Muscle of leg (tissue), 11 donors: ENCODE measurements around the gene SOAT2. TPM values are rescaled to one million over a fixed set of nuclear protein-coding genes. Genes with fewer than 3 reads are reported as not detected.

Source experiments
- DNase-seq: peaks from one replicate; pipeline ENCODE4 v3.0.0; 2013
- H3K27ac ChIP-seq: one replicate; pipeline ENCODE4 v1.5.1; 2013; ENCODE audit warnings: mild to moderate bottlenecking, low read length, control low read depth
- H3K27me3 ChIP-seq: one replicate; pipeline ENCODE4 v1.6.1; 2013; ENCODE audit warnings: low read length; ENCODE audit not compliant: control insufficient read depth, insufficient read depth
- H3K36me3 ChIP-seq: one replicate; pipeline ENCODE4 v1.6.1; 2013; ENCODE audit warnings: low read length; ENCODE audit not compliant: control insufficient read depth, insufficient read depth
- H3K4me1 ChIP-seq: one replicate; pipeline ENCODE4 v1.6.1; 2013; ENCODE audit warnings: low read length; ENCODE audit not compliant: control insufficient read depth, insufficient read depth
- H3K4me3 ChIP-seq: one replicate; pipeline ENCODE4 v1.5.1; 2013; ENCODE audit warnings: low read length, control low read depth
- H3K9me3 ChIP-seq: replicated peaks from 2 replicates; pipeline ENCODE4 v1.6.1; 2013; ENCODE audit warnings: low read depth, low read length; ENCODE audit not compliant: control insufficient read depth
- WGBS: methylation state at CpG from one replicate; pipeline ENCODE4 v1.1.5; 2013; ENCODE audit warnings: missing lambda C conversion rate; ENCODE audit not compliant: insufficient coverage; 5-methylcytosine and 5-hydroxymethylcytosine counted together
- polyA plus RNA-seq, 8 donors: library from polyadenylated mRNA; unstranded; fragments of 120-200 nt; gene quantifications; one replicate each; pipeline versions ENCODE4 v1.2.1 to v1.2.3, GENCODE V29; 2013; ENCODE audit warnings: inconsistent platforms in 1 of 8, low replicate concordance in 1 of 8; ENCODE audit not compliant: insufficient read length in 8 of 8, insufficient read depth in 1 of 8
- total RNA-seq: library from RNA; stranded (reverse); fragments of 120-200 nt; gene quantifications from one replicate; pipeline ENCODE4 v1.2.4, GENCODE V29; 2013

The SOAT2 gene
- total and polyA plus RNA-seq, 9 donors: 0.04 to 4.8 (median 0.14) TPM

DNA sequence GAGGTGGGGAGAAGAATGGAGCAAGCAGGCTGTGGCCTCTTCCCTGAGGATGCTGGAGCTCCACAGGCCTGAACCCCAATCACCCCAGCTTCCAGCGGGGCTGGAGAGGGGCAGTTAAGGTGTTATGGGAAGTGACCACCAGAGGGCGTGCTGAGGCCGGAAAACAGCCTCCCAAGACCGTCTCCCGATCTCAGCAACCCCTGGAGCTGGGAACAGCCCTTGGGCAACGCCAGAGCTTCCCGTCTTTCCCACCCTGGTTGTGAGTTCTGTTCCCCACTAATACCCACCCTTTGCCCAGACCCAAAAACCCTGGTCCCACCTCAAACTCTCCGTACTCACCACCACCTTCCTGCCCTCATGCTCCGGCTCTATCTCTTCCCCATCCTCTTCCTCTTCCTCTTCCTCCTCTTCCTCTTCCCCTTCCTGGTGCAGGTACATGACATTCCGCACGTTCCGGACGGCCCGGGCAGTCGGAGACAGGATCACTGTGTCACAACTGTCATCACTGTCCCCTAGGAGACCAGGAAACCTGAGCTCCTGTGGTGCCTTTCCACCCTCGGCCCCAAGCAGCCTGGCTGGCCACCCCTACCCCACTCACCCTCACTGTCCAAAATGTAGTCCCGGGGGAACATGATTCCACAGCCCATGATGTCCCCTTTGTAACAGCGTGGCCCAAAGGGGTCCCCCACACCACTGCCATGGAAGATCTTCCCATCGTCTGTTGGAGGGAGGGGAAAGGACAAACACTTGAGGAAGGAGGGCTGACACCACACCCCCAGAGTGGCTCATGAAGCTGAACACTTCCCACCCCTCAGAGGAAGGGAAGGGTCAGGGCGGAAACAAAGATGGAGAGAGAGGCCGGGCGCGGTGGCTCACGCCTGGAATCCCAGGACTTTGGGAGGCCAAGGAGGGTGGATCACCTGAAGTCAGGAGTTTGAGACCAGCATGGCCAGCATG lies 37.0 kb upstream of the SOAT2 start:
- Histone ChIP-seq H3K9me3 (no peaks in the 10 kb centered on the region), H3K36me3 (peaks cover 79% of the 10 kb centered on the region), H3K27me3 (no peaks in the 10 kb centered on the region), H3K27ac (peak overlapping the region; percentile 80), H3K4me1 (peaks cover 99% of the 10 kb centered on the region), H3K4me3 (no peak overlapping the region)
- DNase-seq: peak; percentile 90
- WGBS: 20% methylated on average over 14 of the region's 24 CpGs

DNA sequence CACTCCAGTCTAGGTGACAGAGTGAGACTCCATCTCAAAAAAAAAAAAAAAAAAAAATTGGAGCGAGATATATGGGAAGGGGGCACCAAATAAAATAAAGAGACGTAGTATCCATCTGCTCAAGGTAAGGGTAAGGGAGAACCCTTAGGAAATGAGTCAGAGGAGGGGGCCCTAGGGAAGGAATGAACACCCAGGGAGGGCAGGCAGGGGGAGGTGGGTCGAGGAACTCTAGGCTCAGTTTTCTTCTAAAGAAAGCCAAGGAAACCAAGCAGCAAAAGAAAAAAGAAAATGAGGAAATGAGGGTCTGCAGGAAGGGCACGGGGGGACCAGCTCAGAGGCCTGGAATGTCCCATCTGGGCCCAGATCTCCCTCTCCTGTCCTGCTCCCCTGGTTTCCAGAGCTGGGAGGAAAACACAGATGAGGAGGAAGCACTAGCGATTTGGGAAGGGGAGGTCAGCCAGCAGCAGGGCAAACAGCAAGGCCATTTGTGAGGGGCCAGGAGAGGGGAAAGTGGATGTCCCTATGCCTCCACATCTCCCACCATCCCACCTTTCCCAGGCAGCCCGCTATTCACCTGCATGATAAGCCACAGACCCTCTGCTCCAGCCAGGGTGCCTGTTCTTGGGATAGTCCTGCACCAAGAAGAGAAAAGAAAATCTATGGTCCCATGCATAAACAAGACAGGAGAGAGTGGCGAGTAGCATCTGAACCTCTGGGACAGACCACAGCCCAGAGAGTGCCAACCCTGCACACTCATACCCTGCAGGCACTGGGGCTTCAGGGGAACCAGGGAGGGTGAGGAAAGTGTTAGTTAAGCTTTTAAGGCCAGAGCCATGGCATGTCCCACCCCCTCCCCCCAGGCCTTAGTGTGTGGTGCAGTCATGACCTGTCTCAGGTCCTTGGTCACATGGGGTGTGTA lies 36.0 kb upstream of the SOAT2 start:
- DNase-seq: peak; percentile 22
- H3K4me3 ChIP-seq: no peak overlapping the region
- no peaks in the 10 kb centered on the region for H3K9me3 ChIP-seq
- peaks cover 73% of the 10 kb centered on the region for H3K36me3 ChIP-seq
- peak overlapping the region; percentile 42 for H3K27ac ChIP-seq
- WGBS: 55% methylated on average over 5 of the region's 7 CpGs
- peaks cover 99% of the 10 kb centered on the region for H3K4me1 ChIP-seq
- H3K27me3 ChIP-seq: no peaks in the 10 kb centered on the region

DNA sequence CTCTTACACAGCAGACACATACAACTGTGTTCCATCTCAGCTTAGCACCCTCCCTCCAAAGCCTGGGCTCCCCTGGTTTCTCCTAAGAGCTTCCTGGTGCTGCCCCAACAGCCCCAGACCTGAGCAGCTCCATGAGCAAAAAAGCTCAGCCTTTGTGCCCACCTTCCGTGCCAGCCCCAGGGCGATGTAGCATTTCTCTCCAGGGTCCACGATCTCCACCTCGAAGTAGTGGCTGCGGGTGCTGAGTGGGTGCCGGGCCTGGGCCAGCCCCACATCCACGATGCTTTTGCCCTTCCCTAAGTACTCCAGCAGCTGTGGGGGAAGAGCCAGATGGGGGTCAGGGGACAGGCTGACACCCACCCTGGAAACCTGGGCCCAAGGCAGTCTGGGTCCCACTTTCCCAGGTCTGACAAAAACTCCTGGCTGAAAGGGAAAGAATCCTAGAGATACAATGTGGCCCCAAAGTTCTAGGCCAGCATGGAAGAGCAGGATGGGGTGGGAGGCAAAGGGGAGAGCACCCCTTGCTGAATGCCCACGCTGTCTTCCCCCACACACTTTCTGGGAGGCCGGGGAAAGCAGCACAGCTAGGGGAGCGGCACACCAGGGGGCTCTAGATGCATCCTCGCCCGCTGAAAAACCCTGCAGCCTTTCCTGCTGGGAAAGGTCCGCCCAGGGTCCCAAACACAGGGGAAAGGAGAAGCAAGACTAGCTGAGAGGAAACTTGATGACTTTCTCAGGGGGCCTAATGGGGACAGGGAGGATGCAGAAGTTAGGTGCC lies 35.1 kb upstream of the SOAT2 start:
- peak overlapping the region; percentile 74 for H3K27ac ChIP-seq
- no peak overlapping the region for H3K4me3 ChIP-seq
- no peaks in the 10 kb centered on the region for H3K27me3 ChIP-seq
- 87% methylated on average over 6 of the region's 13 CpGs for WGBS
- H3K36me3 ChIP-seq: peaks cover 70% of the 10 kb centered on the region
- peaks cover 98% of the 10 kb centered on the region for H3K4me1 ChIP-seq
- DNase-seq: peak; percentile 15
- no peaks in the 10 kb centered on the region for H3K9me3 ChIP-seq

DNA sequence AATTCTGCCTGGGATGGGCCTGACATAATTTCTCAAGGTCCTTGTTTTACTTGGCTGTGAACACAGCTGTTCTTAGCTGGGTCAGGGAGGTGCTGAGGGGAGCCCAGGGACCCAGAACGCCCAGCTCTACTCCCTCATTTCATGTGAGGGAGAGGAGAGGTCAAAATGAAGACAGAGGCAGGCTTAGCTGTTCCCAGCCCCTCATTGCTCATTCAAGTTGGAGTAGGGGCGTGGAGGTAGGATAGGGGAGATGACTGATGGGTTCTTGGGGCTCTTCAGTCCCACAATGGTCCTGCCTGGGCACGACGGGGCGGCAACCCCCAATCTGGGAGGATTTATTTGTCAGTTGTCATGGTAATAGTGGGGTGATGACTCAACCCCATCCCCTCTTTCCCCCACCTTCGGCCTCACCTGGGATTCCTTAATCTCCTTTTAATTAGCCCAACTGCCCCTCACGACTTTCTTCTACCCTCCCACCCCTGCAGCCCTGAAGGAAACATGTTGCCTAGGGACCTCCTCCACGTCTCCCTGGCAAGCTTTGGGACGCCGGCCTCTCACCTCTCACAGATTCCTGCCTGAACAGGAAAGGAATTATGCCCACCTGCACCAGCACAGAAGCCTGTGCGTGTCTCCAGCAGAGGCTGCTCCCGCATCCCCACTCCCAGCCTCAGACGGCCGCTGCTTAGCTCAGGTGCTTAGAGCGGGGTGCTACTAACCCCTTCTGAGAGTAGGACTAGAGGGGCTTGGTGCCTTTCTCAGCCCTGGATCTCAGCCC lies 34.3 kb upstream of the SOAT2 start:
- WGBS: 13% methylated on average over 4 of the region's 15 CpGs
- Histone ChIP-seq H3K4me3 (no peak overlapping the region), H3K4me1 (peaks cover 96% of the 10 kb centered on the region), H3K36me3 (peaks cover 69% of the 10 kb centered on the region), H3K27ac (peak overlapping the region; percentile 74), H3K27me3 (no peaks in the 10 kb centered on the region), H3K9me3 (no peaks in the 10 kb centered on the region)
- peak; percentile 48 for DNase-seq

GRCh38 chr12:53069621-53070410 lies 33.5 kb upstream of the SOAT2 start:
- peaks cover 94% of the 10 kb centered on the region for H3K4me1 ChIP-seq
- H3K36me3 ChIP-seq: peaks cover 69% of the 10 kb centered on the region
- WGBS: 33% methylated on average over 4 of the region's 12 CpGs
- H3K27me3 ChIP-seq: no peaks in the 10 kb centered on the region
- peak; percentile 93 for DNase-seq
- no peaks in the 10 kb centered on the region for H3K9me3 ChIP-seq
- H3K4me3 ChIP-seq: no peak overlapping the region
- peak overlapping the region; percentile 93 for H3K27ac ChIP-seq

DNA sequence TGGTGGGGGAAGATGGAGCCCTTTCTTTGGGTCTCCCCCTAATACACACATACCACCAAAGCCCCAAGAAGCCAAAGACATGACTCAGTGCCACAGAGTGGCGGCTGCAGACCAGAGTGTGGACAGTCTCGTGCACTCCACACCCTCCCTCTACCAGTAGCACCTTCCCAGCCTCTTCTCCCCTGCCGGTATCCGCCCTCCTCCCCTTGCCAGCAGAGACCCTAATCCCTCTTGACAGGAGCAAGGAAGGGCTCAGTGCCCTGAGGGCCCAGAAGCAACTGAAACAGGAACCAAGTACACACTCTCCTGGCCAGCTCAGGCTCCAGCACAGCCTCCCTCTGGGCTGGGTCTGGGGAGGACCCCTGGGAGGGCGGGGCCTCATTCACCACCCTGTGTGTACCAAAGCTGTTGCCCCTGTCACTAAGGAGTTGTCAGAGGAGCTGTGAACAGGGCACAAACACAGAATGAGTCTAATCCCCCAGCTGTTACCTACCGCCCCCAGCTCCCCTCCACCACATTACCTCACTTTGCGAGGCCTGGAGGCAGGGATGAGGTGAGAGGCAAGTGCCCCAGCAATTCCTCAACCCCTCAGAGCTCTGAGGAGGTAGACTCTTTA lies 32.3 kb upstream of the SOAT2 start:
- peaks cover 86% of the 10 kb centered on the region for H3K4me1 ChIP-seq
- no peak overlapping the region for H3K4me3 ChIP-seq
- peaks cover 69% of the 10 kb centered on the region for H3K36me3 ChIP-seq
- H3K9me3 ChIP-seq: no peaks in the 10 kb centered on the region
- DNase-seq: peak; percentile 31
- no peaks in the 10 kb centered on the region for H3K27me3 ChIP-seq
- 73% methylated on average over 4 of the region's 7 CpGs for WGBS
- H3K27ac ChIP-seq: peak overlapping the region; percentile 93

- Histone ChIP-seq H3K27ac (peak overlapping the region; percentile 93), H3K4me3 (no peak overlapping the region), H3K9me3 (no peaks in the 10 kb centered on the region), H3K27me3 (no peaks in the 10 kb centered on the region), H3K36me3 (peaks cover 69% of the 10 kb centered on the region), H3K4me1 (peaks cover 78% of the 10 kb centered on the region)
- WGBS: 23% methylated on average over 5 of the region's 11 CpGs
- peak; percentile 98 for DNase-seq
These were observed 31.4 kb upstream of the SOAT2 start for GRCh38 chr12:53071591-53072551.

DNA sequence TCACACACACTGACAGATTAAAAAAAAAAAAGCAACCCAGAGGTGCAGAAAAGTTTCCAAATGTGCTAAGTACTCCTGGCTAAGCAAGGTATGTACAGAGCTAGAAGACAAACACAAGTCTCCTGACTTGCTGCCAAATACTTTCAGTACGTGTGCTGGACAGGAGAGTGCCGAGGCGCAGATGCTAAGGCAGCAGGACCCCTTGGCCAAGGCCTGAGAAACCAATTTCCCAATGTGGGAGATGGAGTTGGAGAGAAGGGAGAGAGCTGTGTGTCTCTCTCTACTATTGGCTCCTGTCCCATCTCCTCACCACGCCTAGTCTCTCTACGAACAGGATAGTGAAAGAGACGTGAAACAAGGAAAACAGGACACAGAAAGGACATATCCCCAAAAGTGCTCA lies 29.4 kb upstream of the SOAT2 start:
- Histone ChIP-seq H3K9me3 (no peaks in the 10 kb centered on the region), H3K27ac (peak overlapping the region; percentile 39), H3K4me3 (no peak overlapping the region), H3K27me3 (no peaks in the 10 kb centered on the region), H3K4me1 (peaks cover 70% of the 10 kb centered on the region), H3K36me3 (peaks cover 61% of the 10 kb centered on the region)
- peak; percentile 92 for DNase-seq
- WGBS: 20% methylated on average over 1 of the region's 6 CpGs
